ENCODE measurements around the gene PCLO. TPM values are rescaled to one million over a fixed set of nuclear protein-coding genes. Genes with fewer than 3 reads are reported as not detected.

The PCLO gene
- polyA plus RNA-seq, 1 donor (not counting 4 experiments of a cell fraction or from before 2014, with no cell fraction given) = 1.8 TPM

DNA sequence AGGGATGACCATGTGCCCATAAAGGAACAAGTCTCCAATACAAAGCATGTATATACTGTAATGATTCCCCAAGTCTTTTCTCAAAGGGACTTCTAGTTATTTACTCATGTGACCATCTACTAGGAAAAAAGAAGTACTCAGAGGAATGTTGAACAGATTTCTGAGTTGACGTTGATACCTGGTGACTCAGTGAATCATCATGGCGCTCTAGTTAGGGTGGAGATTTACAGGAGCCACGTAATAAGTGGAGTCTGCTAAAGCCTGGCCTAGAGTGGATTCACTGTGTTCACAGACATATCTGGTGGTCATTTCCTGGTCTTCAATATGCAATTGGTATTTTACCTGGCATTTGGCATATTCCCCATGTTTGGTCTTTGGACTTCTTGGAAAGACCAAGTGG, 416.9 kb downstream of the PCLO start:
- no peaks in the 10 kb centered on the region for H3K4me1 ChIP-seq (ENCODE audit: control insufficient read depth, extremely low read depth, insufficient read depth, low read length)

DNA sequence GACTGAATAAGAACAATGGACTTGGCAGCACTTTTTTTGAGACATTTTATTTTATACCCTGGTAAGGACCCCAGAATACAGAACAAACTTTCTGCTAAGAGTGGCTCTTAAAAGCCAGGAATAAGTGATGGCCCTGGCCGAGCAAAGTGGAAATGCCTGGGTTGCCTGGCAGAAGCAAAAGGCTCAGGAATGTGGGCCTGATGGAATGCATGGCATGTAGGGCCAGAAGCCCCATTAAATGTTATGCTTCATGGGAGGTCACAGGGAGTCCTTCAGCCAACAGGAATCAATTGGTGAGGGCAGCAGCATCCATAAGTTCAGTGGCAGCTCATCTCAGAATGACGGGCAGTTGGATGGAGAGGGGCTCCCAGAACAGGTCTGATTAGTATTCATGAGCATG, 417.6 kb downstream of the PCLO start:
- Histone ChIP-seq H2AFZ (ENCODE audit: control insufficient read depth, low read length) (no peak overlapping the region), H3K27ac (ENCODE audit: control insufficient read depth, insufficient read depth, low read length) (no peak overlapping the region), H3K27me3 (ENCODE audit: control insufficient read depth, extremely low read depth, insufficient read depth, low read length) (no peaks in the 10 kb centered on the region), H3K79me2 (ENCODE audit: control insufficient read depth, insufficient read depth, low read length) (no peaks in the 10 kb centered on the region), H3K4me3 (ENCODE audit: control insufficient read depth in 2 of 3, extremely low read depth in 1 of 3, insufficient read depth in 2 of 3, low read depth in 1 of 3, low read length in 3 of 3) (no peak overlapping the region), H3K4me2 (ENCODE audit: control insufficient read depth, extremely low read depth, insufficient read depth, low read depth, low read length) (no peak overlapping the region), H3K9me1 (ENCODE audit: control insufficient read depth, extremely low read depth, insufficient read depth, low read length) (no peaks in the 10 kb centered on the region), H3K4me1 (ENCODE audit: control insufficient read depth, extremely low read depth, insufficient read depth, low read length) (no peaks in the 10 kb centered on the region), H3K9ac (ENCODE audit: control insufficient read depth, extremely low read depth, insufficient read depth, low read length) (no peak overlapping the region), H4K20me1 (ENCODE audit: control insufficient read depth, extremely low read depth, insufficient read depth, low read length) (no peaks in the 10 kb centered on the region), H3K36me3 (ENCODE audit: control insufficient read depth in 2 of 2, extremely low read depth in 1 of 2, insufficient read depth in 2 of 2, low read length in 2 of 2) (no peaks in the 10 kb centered on the region), H3K9me3 (ENCODE audit: control insufficient read depth, low read depth, low read length) (no peaks in the 10 kb centered on the region)
- no peak for DNase-seq (ENCODE audit: low read depth, low spot score)
- dilution Hi-C loops (cut with MboI; ENCODE audit: extremely low pct_ligation_motif_present, low sequenced_read_pairs) = no loop called here
- FAIRE-seq = no peak
- TF ChIP-seq, protein P1, sequence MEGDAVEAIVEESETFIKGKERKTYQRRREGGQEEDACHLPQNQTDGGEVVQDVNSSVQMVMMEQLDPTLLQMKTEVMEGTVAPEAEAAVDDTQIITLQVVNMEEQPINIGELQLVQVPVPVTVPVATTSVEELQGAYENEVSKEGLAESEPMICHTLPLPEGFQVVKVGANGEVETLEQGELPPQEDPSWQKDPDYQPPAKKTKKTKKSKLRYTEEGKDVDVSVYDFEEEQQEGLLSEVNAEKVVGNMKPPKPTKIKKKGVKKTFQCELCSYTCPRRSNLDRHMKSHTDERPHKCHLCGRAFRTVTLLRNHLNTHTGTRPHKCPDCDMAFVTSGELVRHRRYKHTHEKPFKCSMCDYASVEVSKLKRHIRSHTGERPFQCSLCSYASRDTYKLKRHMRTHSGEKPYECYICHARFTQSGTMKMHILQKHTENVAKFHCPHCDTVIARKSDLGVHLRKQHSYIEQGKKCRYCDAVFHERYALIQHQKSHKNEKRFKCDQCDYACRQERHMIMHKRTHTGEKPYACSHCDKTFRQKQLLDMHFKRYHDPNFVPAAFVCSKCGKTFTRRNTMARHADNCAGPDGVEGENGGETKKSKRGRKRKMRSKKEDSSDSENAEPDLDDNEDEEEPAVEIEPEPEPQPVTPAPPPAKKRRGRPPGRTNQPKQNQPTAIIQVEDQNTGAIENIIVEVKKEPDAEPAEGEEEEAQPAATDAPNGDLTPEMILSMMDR (optimal IDR thresholded peaks at IDR 0.05 in 1 of 3, IDR thresholded peaks at IDR 0.05 in 1 of 3, conservative IDR thresholded peaks at IDR 0.05 in 1 of 3; ENCODE audit: extremely low read depth in 1 of 3, insufficient read depth in 2 of 3, low read length in 3 of 3) = no peak
- TF ChIP-seq EZH2 (IDR thresholded peaks at IDR 0.05; ENCODE audit: low read length) = no peak

More for the DNA sequence above, 416.9 kb downstream of the PCLO start:
- no peak for TF ChIP-seq EZH2 (IDR thresholded peaks at IDR 0.05; ENCODE audit: low read length)
- TF ChIP-seq, protein P1 (optimal IDR thresholded peaks at IDR 0.05 in 1 of 3, IDR thresholded peaks at IDR 0.05 in 1 of 3, conservative IDR thresholded peaks at IDR 0.05 in 1 of 3; ENCODE audit: extremely low read depth in 1 of 3, insufficient read depth in 2 of 3, low read length in 3 of 3) = no peak
- FAIRE-seq (no peak), DNase-seq (ENCODE audit: low read depth, low spot score) (no peak)
- Histone ChIP-seq H3K9me3 (ENCODE audit: control insufficient read depth, low read depth, low read length) (no peaks in the 10 kb centered on the region), H3K36me3 (ENCODE audit: control insufficient read depth in 2 of 2, extremely low read depth in 1 of 2, insufficient read depth in 2 of 2, low read length in 2 of 2) (no peaks in the 10 kb centered on the region), H3K79me2 (ENCODE audit: control insufficient read depth, insufficient read depth, low read length) (no peaks in the 10 kb centered on the region), H3K27me3 (ENCODE audit: control insufficient read depth, extremely low read depth, insufficient read depth, low read length) (no peaks in the 10 kb centered on the region), H3K27ac (ENCODE audit: control insufficient read depth, insufficient read depth, low read length) (no peak overlapping the region), H3K4me2 (ENCODE audit: control insufficient read depth, extremely low read depth, insufficient read depth, low read depth, low read length) (no peak overlapping the region), H3K9me1 (ENCODE audit: control insufficient read depth, extremely low read depth, insufficient read depth, low read length) (no peaks in the 10 kb centered on the region), H4K20me1 (ENCODE audit: control insufficient read depth, extremely low read depth, insufficient read depth, low read length) (no peaks in the 10 kb centered on the region), H3K9ac (ENCODE audit: control insufficient read depth, extremely low read depth, insufficient read depth, low read length) (no peak overlapping the region), H3K4me3 (ENCODE audit: control insufficient read depth in 2 of 3, extremely low read depth in 1 of 3, insufficient read depth in 2 of 3, low read depth in 1 of 3, low read length in 3 of 3) (no peak overlapping the region), H2AFZ (ENCODE audit: control insufficient read depth, low read length) (no peak overlapping the region)
- dilution Hi-C loops (cut with MboI; ENCODE audit: extremely low pct_ligation_motif_present, low sequenced_read_pairs) = no loop called here

Data from keratinocyte (primary cell).